NB4 (cell line): ENCODE results near the gene DNAAF5.

Source experiments
- CTCF ChIP-seq: IDR thresholded peaks from one replicate; pipeline ENCODE4 v1.5.1; 2012; ENCODE audit warnings: low read depth, low read length
- MYC ChIP-seq: IDR thresholded peaks from 2 replicates; pipeline ENCODE4 v1.6.1; 2011; ENCODE audit warnings: low read depth, low read length
- POLR2A ChIP-seq: IDR thresholded peaks from 2 replicates; pipeline ENCODE4 v1.6.1; 2011; ENCODE audit warnings: mild to moderate bottlenecking; ENCODE audit not compliant: insufficient read length; ENCODE audit errors: extremely low read depth
- TF ChIP-seq, protein P1 (sequence below): IDR thresholded peaks from 2 replicates; pipeline ENCODE4 v1.6.1; 2011; ENCODE audit warnings: low read depth, low read length

GRCh38 chr7:732556-732955 is 6.1 kb downstream of the DNAAF5 start:
- TF ChIP-seq, protein P1, sequence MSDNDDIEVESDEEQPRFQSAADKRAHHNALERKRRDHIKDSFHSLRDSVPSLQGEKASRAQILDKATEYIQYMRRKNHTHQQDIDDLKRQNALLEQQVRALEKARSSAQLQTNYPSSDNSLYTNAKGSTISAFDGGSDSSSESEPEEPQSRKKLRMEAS, result no peak
- no peak for TF ChIP-seq CTCF
- no peak for TF ChIP-seq POLR2A
- no peak for TF ChIP-seq MYC
